Omental fat pad (tissue), 4 donors: ENCODE results near the gene LPP. TPM values are rescaled to one million over a fixed set of nuclear protein-coding genes. Genes with fewer than 3 reads are reported as not detected.

Experiments used
- ATAC-seq: fragments of 150-250 bp; one replicate; pipeline ENCODE4 v1.9.1; 2016; ENCODE audit warnings: mild to moderate bottlenecking, moderate library complexity; ENCODE audit not compliant: low FRiP score
- DNase-seq: peaks from one replicate; pipeline ENCODE4 v3.0.0-alpha.2; 2019; ENCODE audit warnings: low spot score
- CTCF ChIP-seq, 3 donors: fragments of 450-650 bp; IDR thresholded peaks; one replicate each; pipeline ENCODE4 v1.5.1; 2016 to 2017; ENCODE audit warnings: antibody characterized with exemption in 3 of 3, mild to moderate bottlenecking in 3 of 3, moderate library complexity in 2 of 3
- total RNA-seq, 4 donors: library from RNA; depleted of rRNA; stranded (reverse); fragments of >200 nt; gene quantifications; one replicate each; pipeline ENCODE4 v1.1.0, GENCODE V29; 2016

Gene LPP
- total RNA-seq, 4 donors from 2014 or later, result 113 to 302 (median 126) TPM

- no peak for DNase-seq
- TF ChIP-seq CTCF (IDR thresholded peaks at IDR 0.05), result no peak
- peak; percentile 7 for ATAC-seq
Measured at GRCh38 chr3:188284455-188285212, 130.7 kb downstream of the LPP start.

- ATAC-seq, result peak; percentile 79
- TF ChIP-seq CTCF (IDR thresholded peaks at IDR 0.05), result no peak
- DNase-seq, result no peak
Measured at GRCh38 chr3:188286087-188286513, 132.1 kb downstream of the LPP start.

- no peak for DNase-seq
- no peak for ATAC-seq
- no peak for TF ChIP-seq CTCF (IDR thresholded peaks at IDR 0.05)
Measured at GRCh38 chr3:188287339-188287738, 133.4 kb downstream of the LPP start.

GRCh38 chr3:188287762-188288505 lies 134.0 kb downstream of the LPP start:
- ATAC-seq (no peak), DNase-seq (no peak)
- no peak for TF ChIP-seq CTCF (IDR thresholded peaks at IDR 0.05)

GRCh38 chr3:188292251-188292650 lies 138.3 kb downstream of the LPP start:
- DNase-seq (no peak), ATAC-seq (no peak)
- TF ChIP-seq CTCF (IDR thresholded peaks at IDR 0.05), result no peak

GRCh38 chr3:188292827-188293226 lies 138.9 kb downstream of the LPP start:
- DNase-seq (no peak), ATAC-seq (no peak)
- no peak for TF ChIP-seq CTCF (IDR thresholded peaks at IDR 0.05)
